K562 (cell line): ENCODE measurements around the gene ZNF474. TPM values are rescaled to one million over a fixed set of nuclear protein-coding genes. Genes with fewer than 3 reads are reported as not detected.

Experiments used
- CBX3 ChIP-seq, 2 experiments: IDR thresholded peaks; 1 replicate in 1 of 2; 2 replicates in 1 of 2; pipeline ENCODE4 v1.6.1; 2012; ENCODE audit warnings: inconsistent platforms in 2 of 2, low read length in 2 of 2, borderline replicate concordance in 1 of 2, control low read depth in 1 of 2
- CHD4 ChIP-seq: fragments of 200-600 bp; sonication (generic); IDR thresholded peaks from 3 replicates; pipeline ENCODE4 v1.6.1; 2012; ENCODE audit warnings: low read depth, mild to moderate bottlenecking, mixed read lengths, low read length, inconsistent platforms; ENCODE audit not compliant: insufficient read depth, insufficient replicate concordance, poor library complexity, severe bottlenecking
- IRF9 ChIP-seq: fragments of 450-650 bp; IDR thresholded peaks from 2 replicates; pipeline ENCODE4 v1.6.1; 2016; ENCODE audit warnings: missing biosample characterization, missing genetic modification characterization
- NEUROD1 ChIP-seq: fragments of 150-350 bp; IDR thresholded peaks from 2 replicates; pipeline ENCODE4 v1.6.1; 2014; ENCODE audit warnings: borderline replicate concordance, low read length, low read depth; ENCODE audit not compliant: partially characterized antibody
- OTX1 ChIP-seq: fragments of 450-650 bp; formaldehyde crosslinking; IDR thresholded peaks from 2 replicates; pipeline ENCODE4 v1.4.0; 2022; ENCODE audit warnings: mild to moderate bottlenecking
- PCBP2 ChIP-seq: fragments of 200-400 bp; formaldehyde crosslinking; IDR thresholded peaks from 2 replicates; pipeline ENCODE4 v1.6.1; 2018; ENCODE audit warnings: low read length, low read depth, mild to moderate bottlenecking, moderate library complexity; ENCODE audit not compliant: poor library complexity, severe bottlenecking
- PPARD ChIP-seq: fragments of 250-450 bp; sonication (Bioruptor Pico); IDR thresholded peaks from 2 replicates; pipeline ENCODE4 v1.8.0; 2022; ENCODE audit warnings: inconsistent platforms, mild to moderate bottlenecking, moderate library complexity
- RCOR1 ChIP-seq, 2 experiments: IDR thresholded peaks; 2 replicates each; pipeline ENCODE4 v1.6.1; 2012; ENCODE audit warnings: low read depth in 2 of 2, low read length in 2 of 2, borderline replicate concordance in 1 of 2, improper control_type of control experiment in 1 of 2
- REST ChIP-seq, 2 experiments: fragments of 450-650 bp; formaldehyde crosslinking in 1 of 2; IDR thresholded peaks; 2 replicates each; pipeline versions ENCODE4 v1.4.0 to v1.6.1; 2014 to 2020; ENCODE audit warnings: mild to moderate bottlenecking in 2 of 2, borderline replicate concordance in 1 of 2, low read depth in 1 of 2
- RNF2 ChIP-seq: sonication (generic); IDR thresholded peaks from 2 replicates; pipeline ENCODE4 v1.6.1; 2016
- SP1 ChIP-seq: sonication (generic); formaldehyde crosslinking; IDR thresholded peaks from 2 replicates; pipeline ENCODE4 v1.8.1; 2022; ENCODE audit warnings: mild to moderate bottlenecking, missing genetic modification reagents
- USF1 ChIP-seq: sonication (generic); formaldehyde crosslinking; IDR thresholded peaks from 2 replicates; pipeline ENCODE4 v1.9.0; 2022; ENCODE audit warnings: mild to moderate bottlenecking, missing genetic modification reagents
- ZFP30 ChIP-seq: fragments of 250-450 bp; sonication (Bioruptor Pico); IDR thresholded peaks from 2 replicates; pipeline ENCODE4 v1.8.0; 2022; ENCODE audit warnings: moderate library complexity, mild to moderate bottlenecking, inconsistent platforms, borderline replicate concordance
- ZHX1 ChIP-seq: fragments of 150-350 bp; conservative IDR thresholded peaks from 2 replicates; pipeline ENCODE4 v1.6.1; 2014; ENCODE audit warnings: low read length
- ZNF134 ChIP-seq: fragments of 250-450 bp; sonication (Bioruptor Pico); conservative IDR thresholded peaks from 2 replicates; pipeline ENCODE4 v1.4.0; 2020
- polyA plus RNA-seq, 8 experiments: library from polyadenylated mRNA; depleted of rRNA in 4 of 8; stranded (reverse) in 5 of 8; unstranded in 3 of 8; fragments of >200 nt; fragmentation: Nextera tagmentation in 2 of 8; fragmentation: Illumina TruSeq in 1 of 8; extraction: Ambion mirVana in 2 of 8; extraction: Trizol in 1 of 8; gene quantifications; 2 replicates each; pipeline versions ENCODE4 v1.2.1 to v1.2.3, GENCODE V29; 2011 to 2014; ENCODE audit warnings: inconsistent platforms in 1 of 8, missing spikeins in 1 of 8
- total RNA-seq, 7 experiments: library from RNA; depleted of rRNA in 6 of 7; stranded (reverse); fragments of >200 nt in 6 of 7; fragmentation: Illumina TruSeq in 2 of 7; extraction: Trizol in 2 of 7; gene quantifications; 2 replicates each; pipeline versions ENCODE4 v1.2.1 to v1.2.3, GENCODE V29; 2011 to 2021; ENCODE audit warnings: low replicate concordance in 1 of 7

Gene ZNF474
- total and polyA plus RNA-seq, 9 of the 15 experiments (the other 6 are each of a cell fraction or from before 2014, with no cell fraction given) = 0.16 to 0.62 (median 0.39) TPM

GRCh38 chr5:122129306-122129705 is at the start of gene ZNF474 (continued):
- no peak for TF ChIP-seq REST (IDR thresholded peaks at IDR 0.05; ENCODE audit: borderline replicate concordance)
- no peak for TF ChIP-seq REST (CRISPR knock-in tag; IDR thresholded peaks at IDR 0.05; ENCODE audit: low read depth)
- TF ChIP-seq NEUROD1 = peak; percentile 40
- TF ChIP-seq ZFP30 (CRISPR knock-in tag) = no peak
- TF ChIP-seq USF1 (CRISPR knock-in tag) = no peak
- TF ChIP-seq CBX3 (IDR thresholded peaks at IDR 0.05; ENCODE audit: borderline replicate concordance in 1 of 2, low read length in 2 of 2) = 0 out of 3 replicates have a peak, but pooled peaks of 1 of the 2 experiments have one; percentile 16
- TF ChIP-seq ZHX1 = no peak
- no peak for TF ChIP-seq SP1
- TF ChIP-seq IRF9 (tag) = no peak
- TF ChIP-seq PCBP2 = no peak
- TF ChIP-seq RNF2 = no peak
- TF ChIP-seq ZNF134 (CRISPR knock-in tag) = no peak
- no peak for TF ChIP-seq CHD4
- TF ChIP-seq RCOR1 (IDR thresholded peaks at IDR 0.05; ENCODE audit: borderline replicate concordance in 1 of 2, low read depth in 2 of 2, low read length in 2 of 2) = 0 out of 4 replicates have a peak, but pooled peaks of 1 of the 2 experiments have one; percentile 16
- no peak for TF ChIP-seq PPARD (CRISPR knock-in tag)
- TF ChIP-seq OTX1 (CRISPR knock-in tag) = no peak
